Cortex of kidney (tissue), 1 donor: ENCODE results near the gene CYP1A2.

Source experiments
- DNase-seq: peaks from one replicate; lab custom pipeline; 2025; lab: John Stamatoyannopoulos, UW

CYP1A2 gene

DNA sequence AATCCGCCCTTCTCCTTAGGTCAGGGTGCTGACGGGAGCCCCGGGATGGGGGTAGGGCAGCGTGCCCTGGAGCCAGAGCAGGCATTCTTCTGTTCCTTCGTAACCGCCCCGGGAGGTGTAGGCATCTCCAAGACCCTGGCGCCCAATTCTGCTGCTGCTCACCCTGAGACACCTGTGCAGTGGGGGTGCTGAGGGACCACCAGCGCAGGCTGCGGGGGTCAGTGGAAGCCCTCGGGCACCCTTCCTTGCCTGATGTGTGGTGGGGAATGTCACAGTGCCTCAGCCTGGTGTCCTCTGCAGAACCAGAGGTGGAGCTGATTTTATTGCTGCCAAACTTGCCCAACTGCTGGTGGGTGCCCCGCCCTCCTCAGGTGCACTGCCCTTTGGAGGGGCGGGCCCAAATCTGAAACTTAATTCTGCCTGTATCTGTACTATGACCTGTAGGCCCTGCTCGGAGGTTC lies 40.6 kb downstream of the CYP1A2 start:
- no peak for DNase-seq

DNA sequence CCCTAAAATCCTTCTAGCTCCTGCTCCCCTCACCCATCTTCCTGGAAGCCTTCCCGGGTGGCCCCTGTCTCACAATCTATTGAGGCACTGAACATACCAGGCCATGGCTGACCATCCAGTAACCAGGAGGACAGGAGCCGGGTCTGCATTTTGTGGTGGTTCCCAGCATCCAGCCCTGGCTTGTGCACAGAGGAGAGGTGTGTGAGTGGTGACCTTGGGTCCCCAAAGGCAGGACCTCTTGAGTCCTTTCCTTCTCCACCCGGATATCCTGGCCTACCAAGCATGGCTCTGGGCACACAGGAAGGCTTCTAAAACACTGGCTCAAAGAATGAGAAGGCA lies 41.1 kb downstream of the CYP1A2 start:
- DNase-seq, result no peak

DNA sequence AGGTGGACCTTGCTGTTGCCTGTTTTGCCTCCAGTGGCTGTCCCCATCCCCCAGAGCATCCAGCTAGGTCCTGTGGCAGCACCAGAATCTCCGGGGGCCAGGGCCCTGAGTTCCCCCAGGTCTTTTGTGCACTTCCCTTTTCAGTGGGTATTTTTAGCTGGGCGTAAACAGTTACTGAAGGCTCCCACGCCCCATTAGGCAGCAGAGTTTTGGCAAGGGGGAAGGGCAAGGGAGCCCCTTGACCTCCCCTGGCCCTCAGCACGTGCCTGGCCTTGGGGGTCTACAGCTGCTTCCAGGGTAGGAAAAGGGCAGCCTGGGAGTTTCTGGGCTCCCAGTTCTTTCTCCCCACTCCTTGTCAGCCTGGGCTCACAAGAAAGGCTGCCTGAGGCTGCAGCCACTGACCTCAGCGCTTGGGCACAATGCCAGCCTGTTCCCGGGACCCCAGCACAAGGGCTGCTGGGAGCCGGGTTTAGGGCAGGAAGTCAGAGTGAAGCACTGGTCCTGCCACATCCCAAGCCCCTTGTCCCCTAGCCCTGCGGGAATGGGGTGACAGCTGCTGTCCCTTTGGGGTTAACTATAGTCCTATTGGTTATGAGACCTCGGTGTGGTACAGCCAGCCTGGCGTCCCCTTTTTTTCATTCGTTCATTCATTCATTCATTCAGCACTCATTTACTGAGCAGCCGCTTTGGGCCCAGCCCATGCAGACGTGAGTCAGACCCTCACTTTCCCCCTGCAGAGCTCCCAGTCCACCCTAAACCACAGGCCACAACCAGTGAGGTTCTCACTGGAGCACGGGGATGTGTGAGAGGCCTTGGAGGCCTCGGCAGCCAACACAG lies 41.7 kb downstream of the CYP1A2 start:
- DNase-seq, result no peak

DNA sequence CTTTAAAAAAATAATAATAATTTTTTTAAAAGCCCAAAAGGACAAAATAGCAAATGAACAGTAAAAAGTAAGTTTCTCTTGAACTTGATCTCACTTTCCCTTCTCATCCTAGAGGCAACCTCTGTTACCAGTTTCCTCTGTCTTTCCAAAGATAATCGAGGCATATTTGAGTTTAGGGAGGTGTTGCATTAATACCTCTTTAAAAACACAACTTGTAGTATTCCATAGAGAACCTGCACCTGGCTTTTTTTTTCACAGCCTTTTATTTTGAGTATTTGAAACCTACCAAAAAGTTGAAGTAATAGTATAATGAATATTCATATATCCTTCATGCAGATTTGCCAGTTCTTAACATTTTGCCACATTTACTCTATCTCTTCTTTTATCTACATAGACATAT lies 42.4 kb downstream of the CYP1A2 start:
- DNase-seq, result no peak

DNA sequence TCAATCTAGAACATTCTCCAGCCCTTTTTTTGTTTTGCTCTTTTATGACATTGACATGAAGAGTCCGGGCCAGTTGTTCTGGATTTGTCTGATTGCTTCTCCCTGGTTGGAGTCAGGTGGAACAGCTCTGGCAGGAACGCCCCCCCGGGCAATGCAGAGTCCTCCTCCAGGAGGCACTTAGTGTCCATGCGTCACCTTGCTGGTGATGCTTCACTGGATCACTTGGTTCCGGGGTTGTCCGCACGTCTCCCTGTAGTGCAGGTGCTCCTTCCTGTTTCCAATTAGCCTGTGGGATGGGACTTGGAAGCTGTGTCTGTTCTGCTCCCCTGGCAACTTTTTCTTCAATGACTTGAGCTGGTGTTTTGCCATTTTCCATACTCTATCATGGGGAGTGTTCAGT lies 43.0 kb downstream of the CYP1A2 start:
- no peak for DNase-seq

DNA sequence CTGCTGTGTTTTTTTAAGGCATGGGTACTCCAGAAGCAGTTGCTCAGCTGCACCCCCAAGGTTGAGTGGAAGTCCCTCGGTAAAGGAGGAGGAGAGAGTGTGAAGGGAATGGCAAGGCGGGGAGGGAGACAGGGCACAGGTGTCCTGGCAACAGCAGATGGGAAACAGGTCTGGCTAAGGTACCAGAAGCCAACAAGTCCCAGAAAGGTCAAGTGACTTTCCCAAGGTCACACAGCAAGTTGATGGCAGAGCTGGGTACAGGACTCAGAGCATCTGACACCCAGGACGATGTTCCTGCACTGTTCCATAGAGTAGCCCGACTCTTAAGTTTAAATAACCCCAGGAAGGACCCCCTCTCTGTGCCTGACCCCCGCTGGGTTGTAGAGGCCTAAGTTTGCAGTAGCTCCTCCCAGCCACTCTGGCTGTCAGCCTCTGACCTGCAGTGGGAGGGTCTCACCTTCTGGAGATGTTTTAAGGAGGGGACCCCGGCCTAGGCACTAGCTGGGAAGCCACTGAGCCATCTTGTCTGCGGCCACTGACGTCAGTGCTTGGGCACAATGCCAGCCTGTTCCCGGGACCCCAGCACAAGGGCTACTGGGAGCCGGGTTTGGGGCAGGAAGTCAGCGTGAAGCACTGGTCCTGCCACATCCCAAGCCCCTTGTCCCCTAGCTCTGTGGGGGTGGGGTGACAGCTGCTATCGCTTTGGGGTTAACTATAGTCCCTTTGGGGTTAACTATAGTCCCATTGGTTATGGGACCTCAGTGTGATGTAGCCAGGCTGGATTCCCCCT lies 43.8 kb downstream of the CYP1A2 start:
- no peak for DNase-seq

DNA sequence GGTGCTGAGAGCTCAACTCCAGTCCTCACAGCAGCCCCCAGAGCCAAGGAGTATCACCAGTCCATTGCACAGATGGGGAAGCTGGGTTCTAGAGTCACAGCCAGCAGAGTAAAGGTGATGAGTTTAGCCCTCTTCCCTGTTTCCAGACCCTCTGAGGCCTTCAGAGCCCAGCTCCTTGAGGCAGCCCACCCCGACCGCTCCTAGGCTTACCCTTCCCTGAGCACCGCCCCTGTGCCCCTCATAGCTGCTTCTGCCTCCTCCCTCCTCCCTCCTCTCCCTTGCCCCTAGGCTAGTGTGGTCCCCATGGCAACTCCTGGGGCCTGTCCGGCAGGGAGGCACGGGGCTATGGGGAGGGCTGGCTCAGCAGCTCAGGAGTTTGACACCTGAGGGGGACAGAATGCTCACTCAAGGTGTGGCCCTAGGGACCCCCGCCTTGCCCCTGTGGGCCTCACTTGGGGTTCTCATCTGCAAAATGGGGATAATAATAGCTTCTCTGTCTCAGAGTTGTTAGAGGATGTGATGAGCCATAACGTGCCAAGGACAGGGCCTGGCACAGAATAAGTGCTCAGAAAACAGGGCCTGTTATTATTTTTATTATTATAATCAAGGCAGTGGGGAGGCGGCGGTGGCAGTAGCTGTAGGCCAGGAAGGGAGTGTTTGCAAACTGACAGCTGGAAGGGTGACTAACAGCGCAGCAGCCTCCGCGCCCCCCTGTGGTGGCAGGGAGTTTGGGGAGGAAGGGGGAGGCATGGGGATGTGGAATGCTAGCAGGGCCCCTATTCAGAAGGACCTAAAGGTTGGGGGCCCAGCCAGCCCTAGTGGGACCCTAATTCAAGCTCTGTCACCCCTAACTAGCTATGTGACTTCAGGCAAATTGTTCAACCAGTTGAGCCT lies 44.7 kb downstream of the CYP1A2 start:
- no peak for DNase-seq

DNA sequence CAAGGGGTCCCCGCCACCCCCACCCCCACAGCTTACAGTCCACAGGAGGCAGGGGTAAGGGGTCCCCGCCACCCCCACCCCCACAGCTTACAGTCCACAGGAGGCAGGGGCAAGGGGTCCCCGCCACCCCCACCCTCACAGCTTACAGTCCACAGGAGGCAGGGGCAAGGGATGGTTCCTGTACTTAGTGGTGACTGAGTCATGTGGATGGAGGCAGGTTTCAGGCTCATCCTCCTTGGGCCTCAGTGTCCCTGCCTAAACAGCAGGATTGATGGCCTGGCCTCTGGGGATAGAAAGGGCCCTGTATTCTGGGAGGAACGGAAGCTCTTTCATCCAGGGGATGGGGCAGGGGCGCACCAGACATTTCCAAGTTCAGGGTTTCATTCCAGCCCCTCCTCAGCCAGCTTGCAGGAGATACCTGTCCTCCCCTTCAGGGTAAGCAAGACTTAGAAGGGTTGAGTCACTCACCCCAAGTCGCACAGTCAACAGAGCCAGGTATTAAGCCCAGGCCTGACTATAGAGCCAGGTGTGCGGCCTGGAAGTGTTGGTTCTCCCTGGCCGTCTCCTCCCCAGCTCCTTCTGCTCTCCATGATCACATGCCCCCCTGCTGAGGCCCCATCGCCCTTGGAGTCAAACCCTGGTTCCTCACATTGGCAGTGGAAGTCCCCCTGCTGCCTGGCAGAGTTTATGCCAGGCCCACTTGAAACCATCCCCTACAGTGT lies 45.8 kb downstream of the CYP1A2 start:
- no peak for DNase-seq

DNA sequence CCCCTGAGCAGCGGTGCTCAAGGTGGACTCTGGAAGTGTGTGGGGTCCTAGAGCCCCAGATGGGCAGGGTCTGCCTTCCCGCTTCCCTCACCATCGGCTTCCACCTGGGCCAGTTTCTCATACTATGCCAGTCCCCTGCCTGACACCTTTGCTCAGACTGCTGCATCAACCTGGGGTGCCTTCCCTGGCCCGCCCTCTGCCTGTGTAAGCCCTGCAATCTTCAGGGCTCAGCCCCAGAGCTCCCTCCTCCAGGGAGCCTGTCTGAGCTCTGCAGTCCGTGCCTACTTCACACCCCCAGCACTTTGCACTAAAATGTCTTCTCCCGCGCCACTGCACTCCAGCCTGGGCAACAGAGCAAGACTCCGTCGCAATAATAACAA lies 46.3 kb downstream of the CYP1A2 start:
- DNase-seq, result no peak

DNA sequence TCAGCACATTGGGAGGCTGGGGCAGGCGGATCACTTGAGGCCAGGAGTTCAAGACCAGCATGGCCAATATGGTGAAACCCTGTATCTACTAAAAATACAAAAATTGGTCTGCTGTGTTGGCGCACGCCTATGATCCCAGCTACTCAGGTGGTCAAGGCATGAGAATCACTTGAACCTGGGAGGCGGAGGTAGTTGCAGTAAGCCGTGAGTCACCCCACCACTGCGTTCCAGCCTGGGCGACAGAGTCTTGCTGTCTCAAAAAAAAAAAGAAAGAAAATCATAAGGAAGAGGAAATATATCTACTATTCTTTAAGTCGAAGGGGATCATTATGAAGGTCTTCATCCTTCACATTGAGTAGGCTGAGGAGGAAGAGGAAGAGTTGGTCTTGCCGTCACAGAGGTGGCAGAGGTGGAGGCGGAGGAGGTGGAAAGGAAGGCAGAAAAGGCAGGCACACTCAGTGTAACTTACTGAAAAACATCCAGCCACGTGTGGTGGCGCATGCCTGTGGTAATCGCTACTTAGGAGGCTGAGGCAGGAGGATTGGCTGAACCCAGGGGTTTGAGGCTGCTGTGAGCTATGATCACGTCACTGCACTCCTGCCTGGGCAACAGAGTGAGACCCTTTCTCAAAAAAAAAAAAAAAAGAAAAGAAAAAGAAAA lies 47.5 kb downstream of the CYP1A2 start:
- DNase-seq, result no peak

DNA sequence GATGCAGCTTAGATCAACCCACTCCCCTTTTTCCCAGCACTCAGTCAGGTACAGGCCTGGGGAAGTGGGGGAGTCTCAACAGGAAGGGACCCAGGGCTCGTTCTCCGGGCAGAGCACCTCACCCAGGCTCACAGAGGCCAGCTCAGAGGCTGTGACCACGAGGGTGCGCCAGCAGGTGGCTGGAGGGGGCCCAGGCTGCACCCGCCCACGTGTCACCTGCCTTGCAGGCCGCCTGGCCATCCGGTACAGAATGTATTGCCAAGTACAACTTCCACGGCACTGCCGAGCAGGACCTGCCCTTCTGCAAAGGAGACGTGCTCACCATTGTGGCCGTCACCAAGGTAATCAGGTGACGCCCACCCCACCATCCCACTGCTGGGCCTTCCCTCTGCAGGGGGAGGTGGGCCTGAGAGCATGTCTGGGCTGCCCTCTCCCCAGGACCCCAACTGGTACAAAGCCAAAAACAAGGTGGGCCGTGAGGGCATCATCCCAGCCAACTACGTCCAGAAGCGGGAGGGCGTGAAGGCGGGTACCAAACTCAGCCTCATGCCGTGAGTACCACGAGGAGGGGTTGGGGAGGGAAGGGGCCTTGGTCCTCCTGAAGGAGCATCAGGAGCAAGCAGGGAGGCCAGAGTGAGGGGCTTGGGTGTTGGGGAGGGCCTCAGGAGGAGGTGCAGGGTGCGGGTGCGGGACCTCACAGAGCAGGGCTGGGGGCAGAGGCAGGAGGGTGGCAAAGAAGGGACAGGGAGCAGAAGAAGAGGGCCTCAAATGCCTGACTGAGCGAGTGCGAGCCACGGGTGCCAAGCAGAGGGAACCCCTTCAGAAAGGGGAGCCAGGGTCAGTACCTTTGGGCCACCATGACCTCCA lies 50.0 kb downstream of the CYP1A2 start:
- DNase-seq, result no peak

DNA sequence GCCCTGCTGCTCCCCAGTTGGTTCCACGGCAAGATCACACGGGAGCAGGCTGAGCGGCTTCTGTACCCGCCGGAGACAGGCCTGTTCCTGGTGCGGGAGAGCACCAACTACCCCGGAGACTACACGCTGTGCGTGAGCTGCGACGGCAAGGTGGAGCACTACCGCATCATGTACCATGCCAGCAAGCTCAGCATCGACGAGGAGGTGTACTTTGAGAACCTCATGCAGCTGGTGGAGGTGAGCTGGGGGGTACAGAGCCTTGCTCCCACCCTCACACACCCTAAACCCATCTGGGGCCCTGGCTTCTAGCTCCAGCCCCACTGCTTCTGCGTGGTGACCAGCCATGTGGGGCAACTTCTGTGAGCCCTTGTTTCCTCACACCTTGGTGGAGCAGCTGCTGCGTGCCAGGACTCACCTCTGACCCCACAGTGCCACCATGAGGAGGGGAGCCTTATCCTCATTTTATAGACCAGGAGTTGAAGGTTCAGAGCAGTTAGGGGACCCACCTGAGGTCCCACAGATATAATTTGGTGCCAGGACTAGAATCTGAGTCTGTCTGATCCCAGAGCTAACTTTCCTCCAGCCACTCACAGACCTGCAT lies 50.7 kb downstream of the CYP1A2 start:
- no peak for DNase-seq

DNA sequence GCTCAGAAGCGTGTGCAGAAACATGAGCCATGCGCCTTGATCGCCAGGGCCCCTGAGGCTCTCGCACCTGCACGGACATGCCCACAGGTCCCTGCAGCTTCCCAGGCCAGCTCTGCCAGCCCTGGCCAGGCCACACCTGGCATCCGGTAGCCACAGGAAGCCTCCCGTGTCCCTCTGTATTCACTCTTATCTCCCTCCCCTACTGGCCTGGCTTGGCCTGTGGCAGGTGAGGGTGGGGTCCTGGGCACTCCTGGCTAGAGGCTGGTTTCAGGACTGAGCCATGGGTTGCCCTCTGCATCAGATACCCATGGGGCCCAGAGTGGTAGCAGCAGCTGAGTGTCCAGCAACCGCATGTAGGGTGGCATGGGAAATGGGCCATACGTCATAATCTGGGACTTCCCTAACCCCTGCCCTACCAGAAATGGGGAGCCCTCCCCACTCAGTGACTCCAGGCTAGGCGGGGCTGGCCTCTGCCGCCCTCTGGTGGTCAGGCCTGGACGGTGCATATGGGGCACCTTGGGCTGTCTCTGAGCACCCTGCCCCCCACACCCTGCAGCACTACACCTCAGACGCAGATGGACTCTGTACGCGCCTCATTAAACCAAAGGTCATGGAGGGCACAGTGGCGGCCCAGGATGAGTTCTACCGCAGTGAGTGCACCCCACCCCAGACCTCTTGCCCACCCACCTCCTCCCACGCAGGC lies 51.4 kb downstream of the CYP1A2 start:
- no peak for DNase-seq

DNA sequence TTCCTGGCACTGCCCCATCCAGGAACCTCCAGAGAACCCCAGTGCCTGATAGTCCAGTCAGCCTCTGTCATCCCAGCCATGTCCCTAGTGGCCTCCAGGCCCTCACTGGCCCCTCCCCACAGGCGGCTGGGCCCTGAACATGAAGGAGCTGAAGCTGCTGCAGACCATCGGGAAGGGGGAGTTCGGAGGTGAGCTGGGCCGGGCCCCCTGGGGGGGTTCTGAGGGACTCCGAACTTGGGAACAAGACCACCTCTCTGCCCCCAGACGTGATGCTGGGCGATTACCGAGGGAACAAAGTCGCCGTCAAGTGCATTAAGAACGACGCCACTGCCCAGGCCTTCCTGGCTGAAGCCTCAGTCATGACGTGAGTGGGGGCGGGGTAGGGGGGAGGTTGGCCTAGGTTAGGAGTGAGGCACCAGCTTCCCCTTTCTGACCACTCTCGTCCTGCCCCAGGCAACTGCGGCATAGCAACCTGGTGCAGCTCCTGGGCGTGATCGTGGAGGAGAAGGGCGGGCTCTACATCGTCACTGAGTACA lies 52.0 kb downstream of the CYP1A2 start:
- no peak for DNase-seq

DNA sequence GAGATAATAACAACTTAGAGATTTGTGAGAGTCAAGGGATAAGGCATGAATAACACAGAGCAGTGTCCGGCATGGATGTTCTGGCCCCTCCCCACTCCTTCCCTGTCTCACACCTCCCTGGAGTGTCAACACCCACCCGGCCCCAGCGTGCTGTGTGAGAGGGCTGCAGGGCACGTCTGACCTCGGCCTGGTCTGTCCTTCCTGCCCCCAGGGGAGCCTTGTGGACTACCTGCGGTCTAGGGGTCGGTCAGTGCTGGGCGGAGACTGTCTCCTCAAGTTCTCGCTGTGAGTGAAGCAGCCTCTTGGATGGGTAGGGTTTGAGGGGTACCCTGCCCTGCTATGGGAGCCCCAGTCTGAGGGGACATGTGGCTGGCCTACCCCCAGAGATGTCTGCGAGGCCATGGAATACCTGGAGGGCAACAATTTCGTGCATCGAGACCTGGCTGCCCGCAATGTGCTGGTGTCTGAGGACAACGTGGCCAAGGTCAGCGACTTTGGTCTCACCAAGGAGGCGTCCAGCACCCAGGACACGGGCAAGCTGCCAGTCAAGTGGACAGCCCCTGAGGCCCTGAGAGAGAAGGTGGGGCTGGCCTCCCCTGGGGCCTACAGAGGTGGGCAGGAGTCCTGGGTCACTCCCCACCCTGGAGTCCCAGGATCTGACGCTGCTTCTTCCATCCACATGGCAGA lies 52.8 kb downstream of the CYP1A2 start:
- no peak for DNase-seq

DNA sequence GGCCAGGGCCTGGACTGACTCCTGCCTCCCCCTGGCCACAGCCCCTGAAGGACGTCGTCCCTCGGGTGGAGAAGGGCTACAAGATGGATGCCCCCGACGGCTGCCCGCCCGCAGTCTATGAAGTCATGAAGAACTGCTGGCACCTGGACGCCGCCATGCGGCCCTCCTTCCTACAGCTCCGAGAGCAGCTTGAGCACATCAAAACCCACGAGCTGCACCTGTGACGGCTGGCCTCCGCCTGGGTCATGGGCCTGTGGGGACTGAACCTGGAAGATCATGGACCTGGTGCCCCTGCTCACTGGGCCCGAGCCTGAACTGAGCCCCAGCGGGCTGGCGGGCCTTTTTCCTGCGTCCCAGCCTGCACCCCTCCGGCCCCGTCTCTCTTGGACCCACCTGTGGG lies 53.6 kb downstream of the CYP1A2 start:
- DNase-seq, result no peak

DNA sequence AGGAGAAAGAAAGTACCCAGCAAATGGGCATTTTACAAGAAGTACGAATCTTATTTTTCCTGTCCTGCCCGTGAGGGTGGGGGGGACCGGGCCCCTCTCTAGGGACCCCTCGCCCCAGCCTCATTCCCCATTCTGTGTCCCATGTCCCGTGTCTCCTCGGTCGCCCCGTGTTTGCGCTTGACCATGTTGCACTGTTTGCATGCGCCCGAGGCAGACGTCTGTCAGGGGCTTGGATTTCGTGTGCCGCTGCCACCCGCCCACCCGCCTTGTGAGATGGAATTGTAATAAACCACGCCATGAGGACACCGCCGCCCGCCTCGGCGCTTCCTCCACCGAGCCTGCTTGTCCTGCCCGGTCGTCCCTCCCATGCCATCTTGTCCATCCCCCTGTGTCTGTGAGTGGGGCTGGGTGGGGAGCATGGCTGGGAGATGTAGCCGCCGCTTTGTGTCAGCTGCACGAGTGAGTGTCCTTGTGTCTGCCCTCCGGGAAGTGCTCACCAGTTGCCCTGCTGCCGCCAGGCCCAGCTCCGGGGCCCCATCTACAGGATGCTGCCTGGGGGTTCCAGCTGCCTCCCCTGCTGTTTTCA lies 54.3 kb downstream of the CYP1A2 start:
- no peak for DNase-seq

DNA sequence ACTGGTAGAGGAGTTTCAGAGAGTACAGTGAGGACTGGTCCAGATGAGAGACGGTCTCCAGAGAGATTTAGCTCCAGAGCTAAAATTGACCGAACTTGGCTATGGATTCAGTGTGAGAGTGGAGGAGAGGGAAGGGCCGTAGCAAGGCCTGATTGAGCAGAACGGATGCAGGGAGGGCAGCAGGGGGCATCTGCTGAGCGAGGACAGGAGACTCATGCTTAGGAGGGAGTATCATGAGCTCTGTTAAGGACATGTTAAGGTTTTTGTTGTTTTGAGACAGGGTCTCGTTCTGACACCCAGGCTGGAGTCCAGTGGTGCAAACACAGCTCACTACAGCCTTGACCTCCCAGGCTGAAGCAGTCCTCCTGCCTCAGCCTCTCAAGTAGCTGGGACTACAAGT lies 56.3 kb downstream of the CYP1A2 start:
- no peak for DNase-seq
